GM18505 (cell line): ENCODE results near the gene PBX3.

Source experiments
- ATAC-seq: cut with Tn5 transposase; IDR thresholded peaks from one replicate; pipeline ENCODE4 v1.9.1; 2021; ENCODE audit not compliant: unreplicated experiment
- POLR2A ChIP-seq: IDR thresholded peaks from 4 replicates; pipeline ENCODE4 v1.6.1; 2011; ENCODE audit warnings: borderline replicate concordance; ENCODE audit not compliant: insufficient read depth, insufficient read length; ENCODE audit errors: extremely low read depth

PBX3 gene

DNA sequence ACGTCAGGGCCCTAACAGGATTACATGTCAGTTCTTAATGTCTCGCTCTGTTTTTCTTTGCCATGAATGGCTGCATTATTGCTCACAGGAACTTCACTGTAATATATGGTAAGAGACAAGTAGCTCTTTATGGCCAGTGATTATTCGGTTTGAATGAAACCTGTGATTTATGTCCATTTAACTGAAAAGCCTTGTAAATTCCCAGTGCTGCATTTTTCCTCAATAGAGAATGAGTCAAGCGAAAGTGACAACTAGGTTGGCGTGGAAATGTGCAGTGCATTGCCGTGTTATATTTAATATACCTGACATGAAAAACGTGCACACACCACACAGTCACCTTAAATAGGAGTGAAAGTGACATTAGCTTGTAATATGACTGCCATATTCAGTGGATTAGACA, 163.1 kb downstream of the PBX3 start:
- ATAC-seq: no peak
- TF ChIP-seq POLR2A: no peak

DNA sequence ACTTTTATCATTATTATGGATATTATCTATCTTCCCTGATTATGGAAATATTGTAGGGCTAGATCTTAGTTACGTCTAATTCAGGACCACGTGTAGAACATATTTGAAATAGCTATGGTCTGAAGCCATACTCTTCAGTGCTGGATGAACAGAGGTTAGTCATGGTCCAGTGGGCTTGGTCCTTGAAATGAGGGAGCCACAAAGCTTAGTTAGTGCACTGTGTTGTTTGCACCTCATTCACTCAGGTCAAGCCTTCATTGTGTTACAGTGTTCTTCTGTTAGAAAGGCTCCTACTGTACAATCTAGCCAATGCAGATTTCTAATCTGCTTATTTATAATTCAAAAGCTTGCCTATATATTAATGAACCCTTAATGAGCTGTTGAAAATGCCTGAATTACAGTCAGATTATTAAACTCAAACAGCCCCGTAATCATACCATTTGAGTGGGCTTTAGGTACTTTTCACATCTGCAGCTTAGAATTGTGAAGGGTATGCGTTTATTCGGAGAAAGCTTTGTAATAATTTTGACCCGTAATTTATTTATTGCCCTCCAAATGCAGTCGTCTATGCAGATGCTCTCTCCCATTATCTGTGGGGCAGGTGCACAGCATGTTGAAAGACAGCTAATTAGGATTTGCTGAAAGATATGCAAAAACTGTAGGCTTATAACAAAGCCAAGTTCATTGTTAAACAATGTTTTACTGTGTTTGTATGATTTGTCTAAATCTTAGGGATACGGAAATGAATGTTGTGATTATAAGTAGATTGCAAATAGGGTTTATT, 164.9 kb downstream of the PBX3 start:
- no peak for ATAC-seq
- TF ChIP-seq POLR2A: no peak

DNA sequence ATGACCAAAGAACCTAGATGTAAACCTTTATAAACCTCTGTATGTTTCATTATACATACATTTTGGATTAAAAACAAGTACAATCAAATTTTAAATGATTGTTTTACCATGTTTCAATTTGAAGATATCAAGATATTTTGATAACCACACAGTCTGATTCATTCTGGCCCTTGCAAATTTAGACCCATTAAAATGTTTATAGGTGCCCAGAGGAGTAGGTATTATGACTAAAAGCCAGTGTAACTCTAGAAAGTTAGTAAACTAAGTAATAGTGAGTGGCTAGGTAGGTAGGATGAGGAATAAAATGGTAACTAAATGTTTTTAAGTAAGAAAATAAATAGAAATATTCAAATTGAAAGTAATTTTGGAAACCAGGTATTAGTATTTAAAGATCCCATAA, 165.5 kb downstream of the PBX3 start:
- no peak for ATAC-seq
- TF ChIP-seq POLR2A: no peak

DNA sequence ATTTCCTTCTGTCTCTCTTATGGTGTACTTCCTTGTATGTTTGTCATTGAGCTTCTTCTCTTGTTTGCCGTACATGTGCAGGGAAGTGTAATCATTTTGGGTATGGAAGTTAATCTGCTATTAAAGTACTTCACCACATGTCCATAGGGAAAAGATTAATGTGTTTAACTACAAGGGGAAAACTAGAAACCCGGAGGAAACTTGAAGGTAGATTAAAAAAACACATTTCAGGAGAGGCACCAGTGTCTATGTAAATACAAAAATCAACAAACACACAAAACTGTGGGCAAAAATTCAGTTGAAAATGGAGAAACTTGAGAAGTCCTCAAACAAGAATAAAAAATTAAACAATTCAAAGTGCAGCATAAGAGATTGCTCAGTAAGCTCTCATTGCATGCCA, 166.4 kb downstream of the PBX3 start:
- TF ChIP-seq POLR2A: no peak
- no peak for ATAC-seq

DNA sequence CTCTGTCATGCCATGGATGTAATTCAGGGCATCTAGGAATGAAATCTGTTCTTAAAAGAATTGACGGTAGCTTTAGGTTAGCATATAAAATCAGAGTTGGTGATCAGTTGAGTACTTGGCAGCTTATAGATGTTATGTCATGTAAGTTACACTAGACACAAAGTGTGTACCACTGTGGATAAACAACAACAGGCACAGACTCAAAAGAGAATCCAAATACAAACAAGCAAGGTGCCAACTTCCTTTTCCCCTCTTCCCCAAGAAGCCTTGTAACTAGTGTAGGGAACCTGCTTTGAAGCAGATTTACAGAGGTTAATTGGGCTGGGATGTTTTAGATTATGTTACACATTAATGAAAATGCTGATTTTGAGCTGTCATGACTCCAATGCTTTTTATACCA, 167.2 kb downstream of the PBX3 start:
- TF ChIP-seq POLR2A: no peak
- ATAC-seq: no peak

DNA sequence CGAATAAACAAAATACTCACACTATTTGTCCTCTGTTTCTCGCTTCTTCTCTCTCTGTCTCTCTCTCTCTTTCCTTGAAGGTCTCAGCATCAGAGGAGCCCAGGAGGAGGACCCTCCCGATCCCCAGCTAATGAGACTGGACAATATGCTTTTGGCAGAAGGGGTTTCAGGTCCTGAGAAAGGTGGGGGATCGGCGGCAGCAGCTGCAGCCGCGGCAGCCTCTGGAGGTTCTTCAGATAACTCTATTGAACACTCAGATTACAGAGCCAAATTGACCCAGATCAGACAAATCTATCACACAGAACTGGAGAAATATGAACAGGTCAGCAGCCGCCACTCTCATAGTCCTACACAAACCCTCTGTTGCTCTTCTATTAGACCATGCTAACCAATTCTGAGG, 168.4 kb downstream of the PBX3 start:
- ATAC-seq: no peak
- TF ChIP-seq POLR2A: no peak

DNA sequence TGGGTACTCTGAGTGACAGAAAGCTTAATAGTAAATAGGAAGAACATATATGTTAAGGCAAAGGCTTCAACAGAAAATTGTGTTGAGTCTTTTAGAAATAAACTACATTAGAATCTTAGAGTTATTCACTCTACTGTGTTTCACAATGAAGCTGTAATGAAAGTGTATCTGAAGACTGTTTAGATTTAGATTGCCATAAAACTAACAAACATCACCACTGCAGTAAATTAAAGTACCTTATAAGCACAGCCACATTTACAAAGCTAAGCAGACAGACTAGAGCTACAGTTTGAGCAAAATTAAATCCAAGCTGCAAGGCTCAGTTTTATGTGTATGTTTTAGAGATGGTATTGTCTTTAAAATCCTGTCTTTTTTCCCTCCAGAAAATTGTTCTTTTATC, 172.4 kb downstream of the PBX3 start:
- no peak for ATAC-seq

DNA sequence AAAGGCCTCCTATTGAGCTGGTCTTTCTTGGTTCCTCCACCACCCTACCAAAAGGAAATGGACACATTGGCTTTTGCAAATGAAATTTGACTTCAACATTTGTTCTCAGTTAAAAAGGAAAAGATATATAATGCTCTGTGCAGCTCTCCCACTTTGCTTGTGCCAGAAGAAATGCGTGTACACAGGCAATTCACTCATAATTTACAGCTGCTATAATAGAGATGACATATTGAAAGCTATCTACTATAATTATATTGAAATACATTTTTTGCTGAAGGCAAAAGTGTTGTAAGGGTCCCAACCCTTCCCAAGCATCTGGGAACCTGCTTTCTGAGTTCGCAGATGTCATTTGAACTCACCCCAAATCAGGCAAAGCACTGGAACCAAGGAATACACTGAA, 173.2 kb downstream of the PBX3 start:
- ATAC-seq: no peak
- TF ChIP-seq POLR2A: no peak

More for the DNA sequence above, 172.4 kb downstream of the PBX3 start:
- no peak for TF ChIP-seq POLR2A

DNA sequence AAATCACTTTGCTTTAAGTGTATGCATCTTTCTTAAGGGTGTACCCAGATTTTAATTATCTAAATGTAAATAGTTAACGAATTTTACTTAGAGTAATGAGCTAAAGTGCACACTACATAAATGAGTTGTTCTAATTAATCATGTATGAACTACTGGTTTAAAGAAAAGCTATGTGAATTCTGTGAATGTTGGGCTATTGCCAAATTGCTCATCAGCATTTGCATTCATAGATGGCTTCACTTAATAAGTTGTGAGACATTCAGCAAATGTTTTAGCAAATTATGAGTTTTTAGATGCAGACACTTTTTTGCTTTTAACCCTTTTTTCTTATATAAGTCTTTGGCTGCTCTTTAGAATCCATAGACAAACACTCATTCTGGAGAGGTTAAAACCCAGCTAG, 175.7 kb downstream of the PBX3 start:
- ATAC-seq: no peak
- no peak for TF ChIP-seq POLR2A

DNA sequence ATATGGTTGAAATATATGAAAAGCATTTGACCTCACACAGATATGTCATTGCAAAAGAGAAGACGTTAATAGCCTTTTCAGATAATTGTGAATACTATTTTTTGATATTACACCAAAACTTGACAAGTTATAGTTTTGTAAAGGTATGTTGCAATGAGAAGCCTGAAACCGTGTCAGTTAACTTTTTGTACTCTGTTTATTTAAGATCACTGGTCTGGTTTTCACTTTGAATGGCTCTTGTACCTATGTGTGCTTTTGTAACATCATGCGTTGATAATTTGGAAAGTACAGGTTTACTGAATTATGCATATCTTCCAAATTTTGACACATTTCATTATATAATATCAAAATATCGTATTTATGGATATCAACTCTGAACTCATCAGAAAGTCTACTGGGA, 177.2 kb downstream of the PBX3 start:
- ATAC-seq: no peak
- TF ChIP-seq POLR2A: no peak

DNA sequence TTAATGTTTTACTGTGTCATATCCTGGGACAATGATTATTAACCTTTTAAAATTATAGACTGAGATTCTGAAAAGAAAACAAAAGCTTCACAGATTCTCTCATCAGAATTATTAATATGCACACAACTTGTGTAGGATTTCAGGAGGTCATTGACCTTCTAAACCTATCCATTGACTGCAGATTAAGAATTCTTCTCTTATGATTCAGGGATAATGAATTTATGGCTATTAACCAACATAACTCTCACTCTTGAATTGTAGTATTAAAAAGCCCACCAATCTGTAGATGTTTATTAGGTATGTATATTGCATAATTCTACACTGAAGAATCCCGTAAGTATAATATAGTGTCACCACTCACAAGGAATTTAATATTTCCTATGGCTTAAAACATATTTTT, 179.8 kb downstream of the PBX3 start:
- TF ChIP-seq POLR2A: no peak

DNA sequence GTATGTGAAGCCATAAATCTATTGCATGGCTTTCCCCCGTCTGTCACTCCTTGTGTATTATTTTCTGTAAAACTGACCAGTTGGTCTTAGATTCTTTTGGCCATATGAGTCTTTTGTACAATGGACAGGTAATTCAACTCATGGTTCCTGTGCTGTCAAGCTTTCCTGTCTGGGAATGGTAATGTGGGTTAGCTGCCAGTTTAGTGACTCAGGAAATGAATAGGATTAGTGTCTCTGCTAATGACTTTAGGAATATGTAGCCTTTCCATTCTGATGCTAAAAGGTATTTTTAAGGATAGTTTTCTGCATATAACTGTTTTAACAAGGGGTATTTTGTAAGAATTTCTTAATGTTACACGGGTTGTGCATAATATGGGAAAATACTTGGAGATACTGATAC, 182.7 kb downstream of the PBX3 start:
- no peak for ATAC-seq
- TF ChIP-seq POLR2A: no peak

More for the DNA sequence above, 179.8 kb downstream of the PBX3 start:
- ATAC-seq: no peak

DNA sequence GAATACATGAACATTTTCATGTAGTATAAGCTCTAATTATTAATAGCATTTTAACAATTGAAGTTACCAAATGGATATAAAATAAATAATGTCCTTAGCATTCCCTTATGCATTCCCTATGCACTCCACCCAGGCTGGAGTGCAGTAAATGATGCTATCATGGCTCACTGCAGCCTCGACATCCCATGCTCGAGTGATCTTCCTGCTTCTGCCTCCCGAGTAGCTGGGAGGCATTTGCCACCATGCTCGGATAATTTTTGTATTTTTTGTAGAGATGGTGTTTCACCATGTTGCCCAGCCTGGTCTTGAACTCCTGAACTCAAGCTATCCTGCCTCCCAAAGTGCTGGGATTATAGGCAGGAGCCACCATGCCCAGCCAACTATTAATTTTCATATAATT, 184.0 kb downstream of the PBX3 start:
- no peak for TF ChIP-seq POLR2A
- ATAC-seq: no peak

DNA sequence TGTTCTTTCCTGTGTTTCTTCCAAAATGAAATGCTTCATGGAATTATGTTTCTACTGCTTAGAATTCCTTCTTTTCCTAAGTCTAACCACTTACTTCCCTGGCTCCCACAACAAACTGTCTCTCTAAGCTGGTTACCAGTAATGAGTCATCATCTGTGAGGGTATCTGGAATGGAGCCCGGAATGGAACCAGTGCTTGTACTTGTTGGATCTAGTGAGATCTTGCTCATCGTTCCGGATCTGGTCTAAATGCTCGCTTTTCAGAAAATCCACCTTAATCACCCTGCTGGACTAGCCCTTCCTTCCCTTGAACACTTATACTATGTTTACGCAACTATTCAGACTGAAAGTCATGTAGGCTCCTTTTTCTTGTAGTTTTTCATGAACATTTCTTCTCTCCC, 184.8 kb downstream of the PBX3 start:
- TF ChIP-seq POLR2A: no peak
- no peak for ATAC-seq

DNA sequence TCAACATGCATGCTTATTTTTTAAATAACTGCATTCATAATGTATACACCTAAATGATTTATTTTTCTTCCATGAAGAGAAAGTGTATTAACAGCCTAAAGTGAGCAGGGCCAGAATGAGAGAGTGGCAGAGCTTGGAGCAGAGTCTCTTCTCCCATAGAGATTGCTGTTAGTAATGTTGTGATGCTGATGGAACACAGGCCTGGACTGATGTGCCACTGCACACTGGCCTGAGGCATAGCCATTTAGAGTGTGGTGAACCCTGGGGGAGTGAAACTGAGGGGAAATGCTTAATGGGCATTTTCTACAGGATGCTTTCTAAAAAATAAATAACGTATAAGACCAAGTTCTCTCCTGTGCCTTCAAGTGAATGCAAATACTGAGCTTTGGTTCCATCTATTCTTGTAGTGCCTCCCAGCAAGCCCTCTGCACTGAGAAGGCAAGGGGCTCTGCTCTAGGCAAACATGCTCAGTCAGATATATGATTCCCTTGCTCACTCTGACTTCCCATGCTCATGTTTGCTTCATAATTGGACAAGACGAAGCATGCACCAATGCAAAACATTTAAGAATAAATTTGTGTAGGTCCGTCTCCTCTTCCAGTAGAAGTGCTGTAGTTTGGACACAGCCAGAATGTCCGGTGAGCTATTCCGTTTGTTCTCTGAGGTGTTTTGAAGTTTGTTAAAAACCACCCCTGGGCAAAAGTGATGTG, 185.7 kb downstream of the PBX3 start:
- no peak for TF ChIP-seq POLR2A
- no peak for ATAC-seq

DNA sequence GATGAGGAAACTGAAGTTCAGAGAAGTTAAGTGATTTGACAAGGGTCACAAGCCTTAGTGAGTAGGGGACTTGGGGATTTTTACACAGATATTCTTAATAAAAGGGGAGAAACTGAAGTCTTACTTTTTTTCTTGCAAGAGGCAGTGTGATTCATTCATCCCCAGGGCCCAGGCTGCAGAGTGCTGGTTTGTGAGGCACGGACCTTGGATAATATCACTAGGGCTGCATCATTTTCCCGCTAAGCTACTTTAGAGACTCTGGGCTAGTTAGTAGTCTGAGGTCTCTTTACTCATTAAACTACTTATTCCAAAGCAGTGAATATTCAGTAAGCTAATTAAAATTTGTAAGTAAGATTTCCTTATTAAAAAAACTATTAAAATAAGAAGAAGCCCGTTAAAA, 195.0 kb downstream of the PBX3 start:
- ATAC-seq: no peak
- TF ChIP-seq POLR2A: no peak
